K562 (cell line): ENCODE data around the gene MKRN1. TPM values are rescaled to one million over a fixed set of nuclear protein-coding genes. Genes with fewer than 3 reads are reported as not detected.

Experiments used
- ARID4B ChIP-seq: sonication (generic); formaldehyde crosslinking; IDR thresholded peaks from 2 replicates; pipeline ENCODE4 v1.8.0; 2022; ENCODE audit warnings: mild to moderate bottlenecking, missing genetic modification reagents
- GABPA ChIP-seq: fragments of 200-800 bp; sonication (Bioruptor generic); conservative IDR thresholded peaks from 2 replicates; pipeline ENCODE4 v1.6.1; 2016; ENCODE audit warnings: low read depth, missing genetic modification characterization, missing compliant biosample characterization
- HDAC6 ChIP-seq: IDR thresholded peaks from 2 replicates; pipeline ENCODE4 v1.6.1; 2012; ENCODE audit warnings: low read depth, mild to moderate bottlenecking, control low read depth, inconsistent platforms, low read length, moderate library complexity
- HDGF ChIP-seq: fragments of 450-650 bp; IDR thresholded peaks from 2 replicates; pipeline ENCODE4 v1.6.1; 2016
- IRF2 ChIP-seq: sonication (generic); formaldehyde crosslinking; IDR thresholded peaks from 2 replicates; pipeline ENCODE4 v1.8.1; 2022; ENCODE audit warnings: mild to moderate bottlenecking, missing genetic modification reagents
- KDM5B ChIP-seq: fragments of 200-600 bp; sonication (generic); IDR thresholded peaks from 2 replicates; pipeline ENCODE4 v1.6.1; 2012; ENCODE audit warnings: low read depth, mild to moderate bottlenecking, moderate library complexity, low read length, control low read depth, inconsistent platforms; ENCODE audit not compliant: insufficient replicate concordance
- NCOR1 ChIP-seq: fragments of 450-650 bp; IDR thresholded peaks from 2 replicates; pipeline ENCODE4 v1.6.1; 2016; ENCODE audit warnings: mild to moderate bottlenecking, moderate library complexity
- NFYB ChIP-seq: IDR thresholded peaks from 2 replicates; pipeline ENCODE4 v1.6.1; 2011; ENCODE audit warnings: mild to moderate bottlenecking, moderate library complexity; ENCODE audit not compliant: insufficient read length; ENCODE audit errors: extremely low read depth
- NRF1 ChIP-seq, 2 experiments: fragments of 450-650 bp; IDR thresholded peaks in 1 of 2; conservative IDR thresholded peaks in 1 of 2; 2 replicates each; pipeline ENCODE4 v1.6.1; 2014; ENCODE audit warnings: mild to moderate bottlenecking in 2 of 2
- SP1 ChIP-seq: sonication (generic); formaldehyde crosslinking; IDR thresholded peaks from 2 replicates; pipeline ENCODE4 v1.8.1; 2022; ENCODE audit warnings: mild to moderate bottlenecking, missing genetic modification reagents
- SRF ChIP-seq, 2 experiments: fragments of 250-450, 450-650 bp in 1 of 2; sonication (Bioruptor Pico) in 1 of 2; sonication (generic) in 1 of 2; formaldehyde crosslinking; IDR thresholded peaks; 2 replicates each; pipeline versions ENCODE4 v1.5.0 to v1.5.1; 2020 to 2022; ENCODE audit warnings: mild to moderate bottlenecking in 1 of 2, missing genetic modification reagents in 1 of 2
- TBL1XR1 ChIP-seq, 2 experiments: IDR thresholded peaks; 2 replicates each; pipeline ENCODE4 v1.6.1; 2012; ENCODE audit warnings: improper control_type of control experiment in 2 of 2, low read length in 2 of 2, mild to moderate bottlenecking in 1 of 2
- ZC3H8 ChIP-seq: fragments of 450-650 bp; IDR thresholded peaks from 2 replicates; pipeline ENCODE4 v1.6.1; 2017
- ZNF318 ChIP-seq, 2 experiments: fragments of 450-650 bp; IDR thresholded peaks; 2 replicates each; pipeline ENCODE4 v1.6.1; 2016; ENCODE audit warnings: mild to moderate bottlenecking in 2 of 2, borderline replicate concordance in 1 of 2, low read depth in 1 of 2, moderate library complexity in 1 of 2
- ZNF695 ChIP-seq: fragments of 450-650 bp; formaldehyde crosslinking; IDR thresholded peaks from 2 replicates; pipeline ENCODE4 v1.4.0; 2020; ENCODE audit warnings: mild to moderate bottlenecking, moderate library complexity
- ZSCAN32 ChIP-seq: fragments of 450-650 bp; formaldehyde crosslinking; IDR thresholded peaks from 2 replicates; pipeline ENCODE4 v1.4.0; 2020; ENCODE audit warnings: mild to moderate bottlenecking, moderate library complexity
- polyA plus RNA-seq, 8 experiments: library from polyadenylated mRNA; depleted of rRNA in 4 of 8; stranded (reverse) in 5 of 8; unstranded in 3 of 8; fragments of >200 nt; fragmentation: Nextera tagmentation in 2 of 8; fragmentation: Illumina TruSeq in 1 of 8; extraction: Ambion mirVana in 2 of 8; extraction: Trizol in 1 of 8; gene quantifications; 2 replicates each; pipeline versions ENCODE4 v1.2.1 to v1.2.3, GENCODE V29; 2011 to 2014; ENCODE audit warnings: inconsistent platforms in 1 of 8, missing spikeins in 1 of 8
- total RNA-seq, 7 experiments: library from RNA; depleted of rRNA in 6 of 7; stranded (reverse); fragments of >200 nt in 6 of 7; fragmentation: Illumina TruSeq in 2 of 7; extraction: Trizol in 2 of 7; gene quantifications; 2 replicates each; pipeline versions ENCODE4 v1.2.1 to v1.2.3, GENCODE V29; 2011 to 2021; ENCODE audit warnings: low replicate concordance in 1 of 7

Gene MKRN1
- total and polyA plus RNA-seq, 9 of the 15 experiments (the other 6 are each of a cell fraction or from before 2014, with no cell fraction given): 30.5 to 90.3 (median 76.0) TPM

DNA sequence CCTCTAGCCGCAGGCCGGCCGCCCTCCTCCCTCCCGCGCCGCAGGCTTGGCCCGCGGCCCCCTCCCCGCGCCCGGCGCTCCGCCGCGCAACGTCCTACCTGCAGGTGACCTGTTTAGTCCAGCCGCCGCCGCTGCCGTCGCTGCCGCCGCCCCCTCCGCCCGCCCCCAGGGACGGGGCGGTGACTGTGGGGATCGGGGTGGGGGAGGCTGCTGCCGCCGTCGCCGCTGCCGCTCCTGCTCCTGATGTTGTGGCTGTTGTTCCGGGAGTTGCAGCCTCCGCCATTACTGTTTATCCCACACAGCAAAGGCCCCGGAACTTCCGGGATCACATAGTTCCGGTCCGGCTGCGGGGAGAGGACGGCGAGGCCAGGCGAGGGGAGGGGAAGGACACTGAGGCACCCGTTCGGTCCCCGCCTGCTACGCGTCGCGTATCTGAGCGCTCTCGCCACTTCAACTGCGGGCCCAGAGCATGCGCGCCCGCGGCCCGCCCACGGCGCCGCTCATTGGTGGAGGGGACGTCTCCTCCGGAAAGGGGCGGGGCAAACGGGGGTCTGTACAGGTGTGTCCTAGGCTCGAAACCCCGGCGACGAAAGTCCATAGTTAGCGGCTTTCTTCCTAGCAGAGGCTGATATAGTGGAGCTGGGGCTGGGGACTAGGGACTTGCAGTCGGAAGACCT lies at the start of gene MKRN1 (continued):
- TF ChIP-seq SRF (CRISPR knock-in tag; IDR thresholded peaks at IDR 0.05) (0 out of 4 replicates have a peak, but pooled peaks of 1 of the 2 experiments have one; percentile 55), ZNF695 (CRISPR knock-in tag) (no peak), GABPA (tag) (peak; percentile 98), SP1 (CRISPR knock-in tag) (peak; percentile 99), NFYB (peak; percentile 57), NRF1 (conservative IDR thresholded peaks at IDR 0.05 in 1 of 2, IDR thresholded peaks at IDR 0.05 in 1 of 2) (peak; percentile 99), KDM5B (peak; percentile 99), HDAC6 (no peak), ZC3H8 (no peak), ARID4B (CRISPR knock-in tag) (peak; percentile 87), ZNF318 (IDR thresholded peaks at IDR 0.05; ENCODE audit: borderline replicate concordance in 1 of 2, low read depth in 1 of 2) (no peak), HDGF (no peak), TBL1XR1 (IDR thresholded peaks at IDR 0.05; ENCODE audit: low read length in 2 of 2) (peak; percentile 60 to 74; a peak in 2 of 4 replicates), IRF2 (CRISPR knock-in tag) (peak; percentile 89), NCOR1 (peak; percentile 58; the same call in 1 of the 2 replicates), ZSCAN32 (CRISPR knock-in tag) (no peak)
